BLaER1 treated with 17β-estradiol and CSF1 and Interleukin-3, amounts not matched to agents 10 nM and 100 nM (cell line): Measurements from ENCODE around the gene TRAT1.
A peak's percentile ranks its signal among the peaks of the same experiment; 100 is the strongest.

Experiments
- H3K27ac ChIP-seq, 11 experiments: shearing (Covaris generic); formaldehyde crosslinking; 2 replicates each; pipeline ENCODE4 v1.8.1; 2022
- H3K27me3 ChIP-seq, 11 experiments: shearing (Covaris generic); formaldehyde crosslinking; 2 replicates each; pipeline ENCODE4 v1.8.1; 2022
- H3K36me3 ChIP-seq, 11 experiments: shearing (Covaris generic); formaldehyde crosslinking; 2 replicates each; pipeline ENCODE4 v1.8.1; 2022
- H3K4me1 ChIP-seq, 10 experiments: shearing (Covaris generic); formaldehyde crosslinking; 2 replicates each; pipeline ENCODE4 v1.8.1; 2022
- H3K4me2 ChIP-seq, 11 experiments: shearing (Covaris generic); formaldehyde crosslinking; 2 replicates each; pipeline ENCODE4 v1.8.1; 2022
- H3K4me3 ChIP-seq, 10 experiments: shearing (Covaris generic); formaldehyde crosslinking; 2 replicates each; pipeline ENCODE4 v1.8.1; 2022
- H3K9ac ChIP-seq, 11 experiments: shearing (Covaris generic); formaldehyde crosslinking; 2 replicates each; pipeline ENCODE4 v1.8.1; 2022
- H3K9me3 ChIP-seq, 11 experiments: shearing (Covaris generic); formaldehyde crosslinking; replicated peaks in 1 of 11; 2 replicates each; pipeline ENCODE4 v1.8.1; 2022
- H4K20me1 ChIP-seq, 11 experiments: shearing (Covaris generic); formaldehyde crosslinking; 2 replicates each; pipeline ENCODE4 v1.8.1; 2022
- Cebpa-rat ChIP-seq, 11 experiments: shearing (Covaris generic); IDR thresholded peaks; 2 replicates each; pipeline ENCODE4 v1.8.1; 2022

TRAT1 gene

GRCh38 chr3:108845709-108846293 lies 23.2 kb downstream of the TRAT1 start:
- H3K9ac ChIP-seq = no peak overlapping the region
- TF ChIP-seq Cebpa-rat (IDR thresholded peaks at IDR 0.05) = no peak
- H3K27me3 ChIP-seq = no peaks in the 10 kb centered on the region
- no peak overlapping the region for H3K4me2 ChIP-seq
- no peaks in the 10 kb centered on the region for H3K9me3 ChIP-seq
- H4K20me1 ChIP-seq = no peaks in the 10 kb centered on the region
- H3K36me3 ChIP-seq = no peaks in the 10 kb centered on the region
- no peak overlapping the region for H3K4me3 ChIP-seq
- no peak overlapping the region for H3K27ac ChIP-seq
- peaks cover 0 to 7% (median 0%) of the 10 kb centered on the region in 10 experiments; a peak in 1 of 20 replicates for H3K4me1 ChIP-seq

GRCh38 chr3:108847187-108847586 lies 24.6 kb downstream of the TRAT1 start:
- H3K27ac ChIP-seq = peak overlapping the region in 3 of 11 experiments; percentile 11 to 41 (median 18); a peak in 1 of 22 replicates
- peak overlapping the region in 4 of 11 experiments; percentile 9 to 27 (median 22); a peak in 2 of 22 replicates for H3K4me2 ChIP-seq
- H3K4me1 ChIP-seq = peaks cover 0 to 7% (median 0%) of the 10 kb centered on the region in 10 experiments; a peak in 1 of 20 replicates
- H3K4me3 ChIP-seq = no peak overlapping the region
- H3K9me3 ChIP-seq = no peaks in the 10 kb centered on the region
- no peaks in the 10 kb centered on the region for H3K27me3 ChIP-seq
- TF ChIP-seq Cebpa-rat (IDR thresholded peaks at IDR 0.05) = no peak
- H4K20me1 ChIP-seq = no peaks in the 10 kb centered on the region
- H3K36me3 ChIP-seq = no peaks in the 10 kb centered on the region
- H3K9ac ChIP-seq = no peak overlapping the region

DNA sequence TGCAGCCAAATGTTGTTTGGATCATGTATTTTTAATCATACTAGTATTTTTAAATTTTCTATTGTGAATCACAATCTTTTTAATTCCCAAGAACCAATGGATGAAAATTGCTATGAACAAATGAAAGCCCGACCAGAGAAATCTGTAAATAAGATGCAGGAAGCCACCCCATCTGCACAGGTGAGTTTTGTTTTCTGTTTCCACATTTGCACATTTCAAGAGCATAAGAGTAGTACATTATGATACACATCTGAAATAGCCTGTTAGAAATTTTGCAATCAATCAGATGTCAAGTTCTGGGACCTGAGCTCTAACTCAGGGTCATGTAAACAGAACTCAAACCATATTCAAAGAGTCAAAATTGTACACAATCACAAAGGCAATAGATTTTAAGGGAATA lies 26.5 kb downstream of the TRAT1 start:
- Histone ChIP-seq H3K27ac (no peak overlapping the region), H3K9me3 (no peaks in the 10 kb centered on the region), H3K27me3 (no peaks in the 10 kb centered on the region), H3K9ac (no peak overlapping the region), H3K4me2 (no peak overlapping the region), H4K20me1 (no peaks in the 10 kb centered on the region), H3K36me3 (no peaks in the 10 kb centered on the region), H3K4me1 (peaks cover 0 to 7% (median 0%) of the 10 kb centered on the region in 10 experiments; a peak in 1 of 20 replicates), H3K4me3 (no peak overlapping the region)
- no peak for TF ChIP-seq Cebpa-rat (IDR thresholded peaks at IDR 0.05)

GRCh38 chr3:108861401-108861800 lies 38.8 kb downstream of the TRAT1 start:
- H3K4me2 ChIP-seq = no peak overlapping the region
- H3K4me3 ChIP-seq = no peak overlapping the region
- no peaks in the 10 kb centered on the region for H3K9me3 ChIP-seq
- no peak overlapping the region for H3K27ac ChIP-seq
- no peaks in the 10 kb centered on the region for H3K36me3 ChIP-seq
- H3K9ac ChIP-seq = no peak overlapping the region
- no peaks in the 10 kb centered on the region for H4K20me1 ChIP-seq
- no peaks in the 10 kb centered on the region for H3K4me1 ChIP-seq
- no peaks in the 10 kb centered on the region for H3K27me3 ChIP-seq
- TF ChIP-seq Cebpa-rat (IDR thresholded peaks at IDR 0.05) = no peak

DNA sequence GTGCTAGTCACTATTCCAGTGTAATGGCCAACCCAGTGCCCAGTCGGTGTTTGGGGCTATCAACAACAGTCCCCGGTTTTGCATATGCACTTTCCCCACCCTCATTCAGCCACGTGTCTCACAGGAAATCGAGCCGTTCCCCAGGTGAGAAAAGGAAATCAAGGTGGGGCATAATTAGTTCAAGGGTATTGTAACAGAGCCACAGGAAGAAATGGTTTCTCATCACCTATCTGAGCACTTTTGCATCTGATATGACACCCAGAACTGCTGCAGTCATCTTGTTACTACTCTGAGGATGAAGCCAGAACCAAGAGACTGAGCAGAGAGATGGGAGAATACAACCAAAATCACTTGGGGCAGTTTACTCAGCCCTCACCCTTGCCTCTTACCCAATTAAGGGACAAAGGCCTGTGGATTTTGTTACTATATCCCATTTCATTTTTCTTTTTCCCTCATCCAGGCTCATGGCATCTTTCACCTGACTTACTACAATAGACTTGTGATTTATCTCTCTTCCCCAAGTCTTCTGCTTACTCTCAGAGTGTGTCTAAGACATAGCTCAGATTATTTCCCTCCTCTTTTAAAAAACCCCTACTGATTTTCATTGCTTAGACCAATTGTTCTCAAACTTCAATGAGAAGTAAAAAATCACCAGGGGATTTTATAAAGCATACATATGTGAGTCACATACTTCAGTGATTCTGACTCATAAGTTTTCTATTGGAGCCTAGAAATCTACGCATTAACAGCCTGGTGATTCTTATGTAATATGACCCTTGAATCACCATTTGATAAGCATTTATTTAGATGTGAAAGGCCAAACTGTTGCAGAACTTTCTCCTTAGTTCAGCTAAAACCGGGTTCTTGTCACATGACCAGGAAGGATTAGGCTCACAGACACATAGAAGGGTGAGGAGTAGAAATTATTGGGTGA lies 40.5 kb downstream of the TRAT1 start:
- Histone ChIP-seq H3K4me1 (no peaks in the 10 kb centered on the region), H3K9me3 (no peaks in the 10 kb centered on the region), H3K27me3 (no peaks in the 10 kb centered on the region), H3K9ac (no peak overlapping the region), H4K20me1 (no peaks in the 10 kb centered on the region), H3K4me3 (no peak overlapping the region), H3K36me3 (no peaks in the 10 kb centered on the region), H3K4me2 (no peak overlapping the region), H3K27ac (no peak overlapping the region)
- no peak for TF ChIP-seq Cebpa-rat (IDR thresholded peaks at IDR 0.05)

DNA sequence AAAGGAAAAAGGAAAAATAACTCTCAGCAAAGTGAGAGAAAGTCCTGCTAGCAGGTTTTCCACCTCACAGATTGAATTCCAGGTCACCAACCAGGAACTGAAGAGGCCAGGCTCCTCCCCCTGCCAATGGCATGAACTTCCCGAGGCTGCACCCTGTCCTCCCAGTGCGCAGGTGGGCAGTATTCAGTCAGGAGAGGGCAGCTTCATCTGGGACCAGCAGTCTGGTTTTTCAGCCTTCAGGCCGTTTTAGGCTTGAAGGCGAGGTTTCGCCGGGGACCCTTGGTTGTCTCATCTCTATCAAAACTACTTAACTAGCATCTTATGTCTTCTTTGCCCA lies 41.2 kb downstream of the TRAT1 start:
- no peaks in the 10 kb centered on the region for H3K27me3 ChIP-seq
- TF ChIP-seq Cebpa-rat (IDR thresholded peaks at IDR 0.05) = no peak
- no peak overlapping the region for H3K4me3 ChIP-seq
- H4K20me1 ChIP-seq = no peaks in the 10 kb centered on the region
- no peak overlapping the region for H3K9ac ChIP-seq
- H3K36me3 ChIP-seq = no peaks in the 10 kb centered on the region
- H3K4me2 ChIP-seq = no peak overlapping the region
- no peaks in the 10 kb centered on the region for H3K4me1 ChIP-seq
- H3K27ac ChIP-seq = no peak overlapping the region
- no peaks in the 10 kb centered on the region for H3K9me3 ChIP-seq

DNA sequence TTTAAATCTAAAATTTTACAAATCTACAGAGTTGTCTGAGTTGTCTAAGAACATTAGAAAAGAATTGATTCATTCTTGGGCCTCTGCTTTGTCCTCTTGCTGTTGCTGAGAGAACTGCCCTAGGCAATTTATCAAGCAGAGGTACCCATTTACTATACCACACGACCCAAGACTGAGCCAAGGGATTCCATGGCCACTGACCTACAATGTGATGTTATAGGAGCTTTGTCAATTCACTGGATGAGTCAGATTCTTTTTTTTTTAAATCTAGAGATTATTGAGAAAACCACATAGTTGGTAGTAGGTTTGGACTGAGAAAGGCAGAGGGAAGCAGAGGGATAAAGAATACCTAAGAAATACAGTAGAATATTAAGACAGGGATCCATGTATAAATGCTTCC lies 55.3 kb downstream of the TRAT1 start:
- no peak for TF ChIP-seq Cebpa-rat (IDR thresholded peaks at IDR 0.05)
- Histone ChIP-seq H3K9ac (no peak overlapping the region), H3K4me1 (no peaks in the 10 kb centered on the region), H4K20me1 (no peaks in the 10 kb centered on the region), H3K9me3 (no peaks in the 10 kb centered on the region), H3K27ac (no peak overlapping the region), H3K4me3 (no peak overlapping the region), H3K27me3 (no peaks in the 10 kb centered on the region), H3K36me3 (no peaks in the 10 kb centered on the region), H3K4me2 (no peak overlapping the region)

- H3K9ac ChIP-seq = no peak overlapping the region
- H3K4me1 ChIP-seq = no peaks in the 10 kb centered on the region
- H3K27ac ChIP-seq = no peak overlapping the region
- TF ChIP-seq Cebpa-rat (IDR thresholded peaks at IDR 0.05) = no peak
- no peaks in the 10 kb centered on the region for H3K36me3 ChIP-seq
- H3K4me3 ChIP-seq = no peak overlapping the region
- H3K9me3 ChIP-seq = no peaks in the 10 kb centered on the region
- H3K4me2 ChIP-seq = no peak overlapping the region
- no peaks in the 10 kb centered on the region for H3K27me3 ChIP-seq
- no peaks in the 10 kb centered on the region for H4K20me1 ChIP-seq
Observed at GRCh38 chr3:108879915-108880314, 57.3 kb downstream of the TRAT1 start.

GRCh38 chr3:108882762-108883161 lies 60.2 kb downstream of the TRAT1 start:
- Histone ChIP-seq H3K27ac (no peak overlapping the region), H3K4me2 (no peak overlapping the region), H3K36me3 (no peaks in the 10 kb centered on the region), H4K20me1 (no peaks in the 10 kb centered on the region), H3K4me3 (no peak overlapping the region), H3K9me3 (no peaks in the 10 kb centered on the region), H3K4me1 (no peaks in the 10 kb centered on the region), H3K9ac (no peak overlapping the region), H3K27me3 (no peaks in the 10 kb centered on the region)
- no peak for TF ChIP-seq Cebpa-rat (IDR thresholded peaks at IDR 0.05)

GRCh38 chr3:108883373-108883772 lies 60.8 kb downstream of the TRAT1 start:
- no peak overlapping the region for H3K9ac ChIP-seq
- H3K27ac ChIP-seq = no peak overlapping the region
- H3K27me3 ChIP-seq = no peaks in the 10 kb centered on the region
- H3K4me3 ChIP-seq = no peak overlapping the region
- no peaks in the 10 kb centered on the region for H3K36me3 ChIP-seq
- no peak for TF ChIP-seq Cebpa-rat (IDR thresholded peaks at IDR 0.05)
- no peaks in the 10 kb centered on the region for H3K9me3 ChIP-seq
- no peak overlapping the region for H3K4me2 ChIP-seq
- no peaks in the 10 kb centered on the region for H4K20me1 ChIP-seq
- no peaks in the 10 kb centered on the region for H3K4me1 ChIP-seq
